ENCODE data around the gene SEC14L1.

SEC14L1 gene

GRCh38 chr17:77155125-77155524, 14.4 kb downstream of the SEC14L1 start:
- no peak for TF ChIP-seq FOXM1 (IDR thresholded peaks at IDR 0.05; ENCODE audit: borderline replicate concordance, low read depth)
- no peak for TF ChIP-seq CEBPB (IDR thresholded peaks at IDR 0.05)
- no peak for TF ChIP-seq MAX (IDR thresholded peaks at IDR 0.05)
- TF ChIP-seq TEAD4 (IDR thresholded peaks at IDR 0.05), result no peak
- no peak for TF ChIP-seq TCF12 (IDR thresholded peaks at IDR 0.05; ENCODE audit: low read depth)
- no peak for TF ChIP-seq RAD21 (IDR thresholded peaks at IDR 0.05; ENCODE audit: low read depth)

- TF ChIP-seq TCF12 (IDR thresholded peaks at IDR 0.05; ENCODE audit: low read depth) (no peak), RAD21 (IDR thresholded peaks at IDR 0.05; ENCODE audit: low read depth) (no peak), YY1 (IDR thresholded peaks at IDR 0.05; ENCODE audit: low read depth) (no peak), ZBTB7A (IDR thresholded peaks at IDR 0.05; ENCODE audit: low read depth) (no peak), CREB1 (IDR thresholded peaks at IDR 0.05; ENCODE audit: low read depth) (no peak), NFIC (IDR thresholded peaks at IDR 0.05) (no peak), FOXM1 (IDR thresholded peaks at IDR 0.05; ENCODE audit: borderline replicate concordance, low read depth) (no peak), EGR1 (IDR thresholded peaks at IDR 0.05) (no peak), REST (IDR thresholded peaks at IDR 0.05; ENCODE audit: low read depth) (no peak), TAF1 (IDR thresholded peaks at IDR 0.05; ENCODE audit: low read depth) (no peak), EP300 (IDR thresholded peaks at IDR 0.05; ENCODE audit: borderline replicate concordance) (no peak)
- TF ChIP-seq, protein P1, sequence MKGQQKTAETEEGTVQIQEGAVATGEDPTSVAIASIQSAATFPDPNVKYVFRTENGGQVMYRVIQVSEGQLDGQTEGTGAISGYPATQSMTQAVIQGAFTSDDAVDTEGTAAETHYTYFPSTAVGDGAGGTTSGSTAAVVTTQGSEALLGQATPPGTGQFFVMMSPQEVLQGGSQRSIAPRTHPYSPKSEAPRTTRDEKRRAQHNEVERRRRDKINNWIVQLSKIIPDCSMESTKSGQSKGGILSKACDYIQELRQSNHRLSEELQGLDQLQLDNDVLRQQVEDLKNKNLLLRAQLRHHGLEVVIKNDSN (IDR thresholded peaks at IDR 0.05), result no peak
Observed at GRCh38 chr17:77160091-77160874, 19.5 kb downstream of the SEC14L1 start.

DNA sequence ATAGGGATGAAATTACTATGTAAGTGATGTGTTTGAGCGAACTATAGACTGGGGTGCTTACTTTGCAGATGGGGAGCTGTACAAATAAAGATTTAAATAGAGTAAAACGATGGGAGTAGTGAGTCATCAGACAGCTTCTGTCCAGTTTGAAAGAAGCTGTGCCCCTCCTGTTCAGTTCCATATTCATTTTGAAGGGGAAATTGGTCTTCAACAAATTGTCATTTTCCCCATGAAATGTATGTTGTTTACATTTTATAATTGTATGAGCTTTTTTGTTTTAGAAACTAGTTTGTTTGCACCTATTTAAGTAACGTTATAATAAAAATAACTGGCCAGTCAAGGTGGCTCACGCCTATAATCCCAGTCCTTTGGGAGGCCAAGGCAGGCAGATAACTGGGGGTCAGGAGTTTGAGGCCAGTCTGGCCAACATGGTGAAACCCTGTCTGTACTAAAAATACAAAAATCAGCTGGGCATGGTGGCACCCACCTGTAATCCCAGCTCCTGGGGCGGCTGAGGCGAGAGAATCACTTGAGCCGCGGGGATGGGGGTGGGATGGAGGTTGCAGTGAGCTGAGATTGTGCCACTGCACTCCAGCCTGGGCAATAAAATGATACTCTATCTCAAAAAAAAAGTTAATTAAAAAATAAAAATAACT, 20.2 kb downstream of the SEC14L1 start:
- TF ChIP-seq CEBPB (IDR thresholded peaks at IDR 0.05) (no peak), FOXM1 (IDR thresholded peaks at IDR 0.05; ENCODE audit: borderline replicate concordance, low read depth) (no peak), TAF1 (IDR thresholded peaks at IDR 0.05; ENCODE audit: low read depth) (no peak), TCF12 (IDR thresholded peaks at IDR 0.05; ENCODE audit: low read depth) (no peak), RAD21 (IDR thresholded peaks at IDR 0.05; ENCODE audit: low read depth) (no peak), NFIC (IDR thresholded peaks at IDR 0.05) (no peak), TEAD4 (IDR thresholded peaks at IDR 0.05) (no peak), EP300 (IDR thresholded peaks at IDR 0.05; ENCODE audit: borderline replicate concordance) (no peak), ZBTB7A (IDR thresholded peaks at IDR 0.05; ENCODE audit: low read depth) (no peak), MAX (IDR thresholded peaks at IDR 0.05) (no peak), YY1 (IDR thresholded peaks at IDR 0.05; ENCODE audit: low read depth) (no peak), CREB1 (IDR thresholded peaks at IDR 0.05; ENCODE audit: low read depth) (no peak), EGR1 (IDR thresholded peaks at IDR 0.05) (no peak), REST (IDR thresholded peaks at IDR 0.05; ENCODE audit: low read depth) (no peak)
- TF ChIP-seq, protein P1 (IDR thresholded peaks at IDR 0.05), result no peak

GRCh38 chr17:77161953-77162352, 21.2 kb downstream of the SEC14L1 start:
- TF ChIP-seq MAX (IDR thresholded peaks at IDR 0.05), result no peak
- TF ChIP-seq, protein P1 (IDR thresholded peaks at IDR 0.05), result no peak
- no peak for TF ChIP-seq EP300 (IDR thresholded peaks at IDR 0.05; ENCODE audit: borderline replicate concordance)
- TF ChIP-seq RAD21 (IDR thresholded peaks at IDR 0.05; ENCODE audit: low read depth), result no peak
- TF ChIP-seq FOXM1 (IDR thresholded peaks at IDR 0.05; ENCODE audit: borderline replicate concordance, low read depth), result no peak
- TF ChIP-seq TAF1 (IDR thresholded peaks at IDR 0.05; ENCODE audit: low read depth), result no peak
- no peak for TF ChIP-seq ZBTB7A (IDR thresholded peaks at IDR 0.05; ENCODE audit: low read depth)
- no peak for TF ChIP-seq EGR1 (IDR thresholded peaks at IDR 0.05)
- no peak for TF ChIP-seq YY1 (IDR thresholded peaks at IDR 0.05; ENCODE audit: low read depth)
- no peak for TF ChIP-seq CREB1 (IDR thresholded peaks at IDR 0.05; ENCODE audit: low read depth)
- TF ChIP-seq TEAD4 (IDR thresholded peaks at IDR 0.05), result no peak

All from Ishikawa (cell line).